ENCODE results near the gene LSAMP. TPM values are rescaled to one million over a fixed set of nuclear protein-coding genes. Genes with fewer than 3 reads are reported as not detected.

The LSAMP gene
- total RNA-seq, 1 donor from 2014 or later: 1.1 TPM

DNA sequence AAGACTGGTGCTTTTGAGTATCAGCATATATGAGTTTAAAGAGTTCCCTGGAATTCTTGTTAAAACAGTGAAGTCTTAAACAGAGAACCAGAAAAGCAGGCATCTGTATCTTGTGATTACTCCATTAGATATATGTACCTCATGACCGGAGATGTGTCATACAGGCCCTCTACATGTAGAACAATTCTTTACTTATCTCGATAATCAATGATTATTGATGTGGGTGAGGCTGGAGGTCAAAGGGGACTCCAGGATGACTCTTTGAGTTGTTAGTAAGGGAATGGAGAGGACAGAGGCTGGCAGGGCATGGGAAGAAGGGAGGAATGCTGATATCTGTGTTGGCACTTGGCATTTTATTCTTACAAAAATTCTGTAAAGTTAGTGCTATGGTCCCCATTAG, 666.3 kb downstream of the LSAMP start:
- no peaks in the 10 kb centered on the region for H3K36me3 Mint-ChIP-seq (ENCODE audit: low read depth)
- TF ChIP-seq, protein P1, sequence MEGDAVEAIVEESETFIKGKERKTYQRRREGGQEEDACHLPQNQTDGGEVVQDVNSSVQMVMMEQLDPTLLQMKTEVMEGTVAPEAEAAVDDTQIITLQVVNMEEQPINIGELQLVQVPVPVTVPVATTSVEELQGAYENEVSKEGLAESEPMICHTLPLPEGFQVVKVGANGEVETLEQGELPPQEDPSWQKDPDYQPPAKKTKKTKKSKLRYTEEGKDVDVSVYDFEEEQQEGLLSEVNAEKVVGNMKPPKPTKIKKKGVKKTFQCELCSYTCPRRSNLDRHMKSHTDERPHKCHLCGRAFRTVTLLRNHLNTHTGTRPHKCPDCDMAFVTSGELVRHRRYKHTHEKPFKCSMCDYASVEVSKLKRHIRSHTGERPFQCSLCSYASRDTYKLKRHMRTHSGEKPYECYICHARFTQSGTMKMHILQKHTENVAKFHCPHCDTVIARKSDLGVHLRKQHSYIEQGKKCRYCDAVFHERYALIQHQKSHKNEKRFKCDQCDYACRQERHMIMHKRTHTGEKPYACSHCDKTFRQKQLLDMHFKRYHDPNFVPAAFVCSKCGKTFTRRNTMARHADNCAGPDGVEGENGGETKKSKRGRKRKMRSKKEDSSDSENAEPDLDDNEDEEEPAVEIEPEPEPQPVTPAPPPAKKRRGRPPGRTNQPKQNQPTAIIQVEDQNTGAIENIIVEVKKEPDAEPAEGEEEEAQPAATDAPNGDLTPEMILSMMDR (IDR thresholded peaks at IDR 0.05): no peak
- H3K27ac Mint-ChIP-seq (ENCODE audit: unreplicated experiment): no peak overlapping the region
- DNase-seq (ENCODE audit: low spot score): no peak
- H3K4me3 Mint-ChIP-seq (ENCODE audit: unreplicated experiment): no peak overlapping the region
- peaks cover 2% of the 10 kb centered on the region for H3K4me1 Mint-ChIP-seq (ENCODE audit: low read depth)
- no peaks in the 10 kb centered on the region for H3K9me3 Mint-ChIP-seq (ENCODE audit: low read depth)
- no peaks in the 10 kb centered on the region for H3K27me3 Mint-ChIP-seq (ENCODE audit: low read depth)

DNA sequence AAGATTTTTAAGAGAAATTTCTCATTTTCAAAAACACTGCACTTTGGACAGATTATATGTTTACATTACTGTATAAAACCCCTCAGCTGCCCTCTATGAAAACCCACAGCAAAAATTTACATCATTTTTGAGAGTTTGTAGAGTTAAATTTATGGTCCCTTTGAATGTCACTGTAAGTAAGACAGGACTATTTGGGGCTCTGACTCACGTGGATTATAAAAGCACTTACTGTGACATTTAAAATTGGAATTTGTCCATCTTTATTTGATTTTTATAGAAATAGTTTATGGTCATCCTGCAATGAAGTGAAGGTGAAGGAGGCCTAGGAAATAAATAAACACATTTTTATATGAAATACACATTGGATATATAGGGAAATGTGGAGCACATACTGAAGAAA, 672.3 kb downstream of the LSAMP start:
- no peaks in the 10 kb centered on the region for H3K9me3 Mint-ChIP-seq (ENCODE audit: low read depth)
- no peak overlapping the region for H3K4me3 Mint-ChIP-seq (ENCODE audit: unreplicated experiment)
- TF ChIP-seq, protein P1 (IDR thresholded peaks at IDR 0.05): no peak
- H3K27me3 Mint-ChIP-seq (ENCODE audit: low read depth): no peaks in the 10 kb centered on the region
- H3K4me1 Mint-ChIP-seq (ENCODE audit: low read depth): no peaks in the 10 kb centered on the region
- H3K36me3 Mint-ChIP-seq (ENCODE audit: low read depth): no peaks in the 10 kb centered on the region
- DNase-seq (ENCODE audit: low spot score): no peak
- no peak overlapping the region for H3K27ac Mint-ChIP-seq (ENCODE audit: unreplicated experiment)

DNA sequence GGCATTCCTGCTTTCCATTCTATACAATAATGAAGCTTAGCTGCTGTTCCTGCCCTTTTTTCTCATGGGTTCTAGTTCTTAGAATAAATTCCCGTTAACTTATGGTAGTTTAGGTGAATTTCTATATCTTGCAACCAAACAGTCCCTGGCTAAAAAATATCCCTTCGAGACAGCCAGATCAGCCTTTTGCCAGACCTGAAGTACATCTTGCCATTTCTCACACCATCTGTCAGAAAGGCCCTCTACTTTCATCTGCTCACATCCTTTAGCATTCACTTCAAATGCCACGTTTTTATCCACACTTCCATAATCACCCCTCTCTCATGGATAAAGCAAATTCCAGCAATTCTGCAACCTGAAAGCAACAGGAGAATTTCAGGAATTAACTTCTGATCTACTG, 676.6 kb downstream of the LSAMP start:
- no peak for DNase-seq (ENCODE audit: low spot score)
- no peak overlapping the region for H3K4me3 Mint-ChIP-seq (ENCODE audit: unreplicated experiment)
- H3K27me3 Mint-ChIP-seq (ENCODE audit: low read depth): no peaks in the 10 kb centered on the region
- H3K9me3 Mint-ChIP-seq (ENCODE audit: low read depth): no peaks in the 10 kb centered on the region
- no peaks in the 10 kb centered on the region for H3K36me3 Mint-ChIP-seq (ENCODE audit: low read depth)
- peaks cover 7% of the 10 kb centered on the region for H3K4me1 Mint-ChIP-seq (ENCODE audit: low read depth)
- H3K27ac Mint-ChIP-seq (ENCODE audit: unreplicated experiment): no peak overlapping the region
- TF ChIP-seq, protein P1 (IDR thresholded peaks at IDR 0.05): no peak

DNA sequence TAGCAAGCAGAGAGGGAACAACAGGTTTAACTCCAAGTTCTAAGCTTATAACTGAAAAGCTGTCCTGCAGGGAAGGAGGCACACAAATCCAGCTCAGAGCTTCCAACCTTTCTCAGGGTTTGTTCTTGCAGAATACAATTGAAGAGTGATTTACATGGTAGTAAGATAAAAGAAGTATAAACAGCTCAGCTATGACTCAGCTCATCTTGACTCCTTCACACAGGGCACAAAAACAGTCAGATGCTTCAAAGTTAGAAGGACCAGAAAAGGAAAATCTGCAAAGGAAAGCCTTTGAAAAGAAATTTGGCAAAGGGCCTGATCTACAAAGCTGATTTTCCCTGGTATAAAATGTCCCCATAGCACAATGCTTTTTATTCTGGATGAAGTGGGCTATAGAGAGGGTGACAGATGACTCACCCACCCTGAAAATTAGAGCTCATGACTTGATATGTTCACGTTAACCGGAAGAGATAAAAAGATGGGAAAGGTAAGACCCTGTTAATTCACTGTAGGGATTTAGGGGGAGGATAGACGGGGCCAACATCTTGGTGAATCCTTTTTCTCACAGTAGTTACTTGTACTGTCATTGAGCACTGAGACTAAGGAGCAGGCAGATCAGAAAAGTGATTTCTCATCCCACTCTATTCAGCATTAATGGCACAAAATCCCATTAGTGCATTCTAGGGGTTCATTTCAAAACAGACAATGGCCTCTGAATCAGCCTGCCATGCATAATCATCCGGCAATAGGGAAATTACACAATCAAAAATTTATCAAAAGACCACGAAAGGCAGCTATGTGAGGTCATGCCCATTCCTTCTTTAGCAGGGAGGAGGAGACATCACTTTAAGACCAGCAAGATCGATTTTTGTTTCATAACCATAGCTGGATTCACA, 678.5 kb downstream of the LSAMP start:
- H3K4me3 Mint-ChIP-seq (ENCODE audit: unreplicated experiment): no peak overlapping the region
- DNase-seq (ENCODE audit: low spot score): no peak

DNA sequence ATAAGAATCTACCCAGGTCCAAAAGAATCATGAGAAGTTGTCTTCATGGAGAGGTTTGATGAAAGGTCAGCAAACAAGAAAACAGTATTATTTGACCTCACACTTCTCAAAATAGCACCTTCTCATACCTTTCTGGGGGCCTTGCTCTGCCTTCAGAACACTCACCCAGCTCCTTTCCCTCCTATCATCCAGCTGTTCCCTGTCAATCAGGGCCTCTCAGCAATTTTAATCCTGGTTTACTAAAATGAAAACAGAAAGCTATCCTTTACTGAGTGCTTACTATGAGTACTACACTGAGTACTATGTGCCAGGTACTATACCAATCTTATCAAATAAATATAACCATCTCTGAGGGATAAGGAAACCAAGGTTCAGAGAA, 683.4 kb downstream of the LSAMP start:
- TF ChIP-seq, protein P1 (IDR thresholded peaks at IDR 0.05): no peak
- H3K4me1 Mint-ChIP-seq (ENCODE audit: low read depth): peaks cover 10% of the 10 kb centered on the region
- H3K9me3 Mint-ChIP-seq (ENCODE audit: low read depth): no peaks in the 10 kb centered on the region
- no peaks in the 10 kb centered on the region for H3K36me3 Mint-ChIP-seq (ENCODE audit: low read depth)
- no peaks in the 10 kb centered on the region for H3K27me3 Mint-ChIP-seq (ENCODE audit: low read depth)
- DNase-seq (ENCODE audit: low spot score): no peak
- no peak overlapping the region for H3K4me3 Mint-ChIP-seq (ENCODE audit: unreplicated experiment)
- H3K27ac Mint-ChIP-seq (ENCODE audit: unreplicated experiment): no peak overlapping the region

More for the DNA sequence above, 678.5 kb downstream of the LSAMP start:
- H3K4me1 Mint-ChIP-seq (ENCODE audit: low read depth): peaks cover 7% of the 10 kb centered on the region
- H3K36me3 Mint-ChIP-seq (ENCODE audit: low read depth): no peaks in the 10 kb centered on the region
- H3K27ac Mint-ChIP-seq (ENCODE audit: unreplicated experiment): no peak overlapping the region
- H3K9me3 Mint-ChIP-seq (ENCODE audit: low read depth): no peaks in the 10 kb centered on the region
- TF ChIP-seq, protein P1 (IDR thresholded peaks at IDR 0.05): no peak
- no peaks in the 10 kb centered on the region for H3K27me3 Mint-ChIP-seq (ENCODE audit: low read depth)
